IMR-90 (cell line): ENCODE data around the gene MVP. TPM values are rescaled to one million over a fixed set of nuclear protein-coding genes. Genes with fewer than 3 reads are reported as not detected.

Source experiments
- ATAC-seq: fragments of 200-7000 bp; cut with Tn5 transposase; 2 replicates; pipeline ENCODE4 v1.9.1; 2020; ENCODE audit warnings: low read depth, mild to moderate bottlenecking, moderate library complexity
- BruUV-seq: library from RNA; stranded (reverse); fragments of 400-500 nt; replicated peaks from 2 replicates; lab custom pipeline; 2021; lab: Mats Ljungman, UMichigan
- CTCF ChIA-PET: fragments of 300-600 bp; formaldehyde crosslinking; extraction: SDS; loops from one replicate; lab custom pipeline; 2021; ENCODE audit warnings: antibody characterized with exemption; lab: Yijun Ruan, JAX
- POLR2A ChIA-PET: fragments of 300-600 bp; sonication (Branson Sonifier 250); formaldehyde crosslinking; loops from one replicate; lab custom pipeline; 2022; ENCODE audit warnings: antibody characterized with exemption; ENCODE audit not compliant: unreplicated experiment; lab: Charles Lee
- DNase-seq: peaks from one replicate; pipeline ENCODE4 v3.0.0; 2013
- H2AFZ ChIP-seq: replicated peaks from 2 replicates; pipeline ENCODE3; 2013; ENCODE audit warnings: low read length, mild to moderate bottlenecking; ENCODE audit not compliant: poor library complexity
- H2AK5ac ChIP-seq: 2 replicates; pipeline ENCODE4 v1.6.1; 2013; ENCODE audit warnings: low read depth, low read length, inconsistent platforms
- H2AK9ac ChIP-seq: replicated peaks from 2 replicates; pipeline ENCODE3; 2013; ENCODE audit warnings: mild to moderate bottlenecking, low read depth, low read length, moderate library complexity; ENCODE audit not compliant: poor library complexity
- H2BK120ac ChIP-seq: 2 replicates; pipeline ENCODE4 v1.6.1; 2013; ENCODE audit warnings: low read depth, low read length, inconsistent platforms
- H2BK15ac ChIP-seq: 3 replicates; pipeline ENCODE4 v1.6.1; 2013; ENCODE audit warnings: low read depth, low read length, inconsistent platforms
- H2BK20ac ChIP-seq: 2 replicates; pipeline ENCODE4 v1.6.1; 2013; ENCODE audit warnings: low read depth, mild to moderate bottlenecking, inconsistent platforms, low read length, moderate library complexity
- H2BK5ac ChIP-seq: 2 replicates; pipeline ENCODE4 v1.6.1; 2013; ENCODE audit warnings: mild to moderate bottlenecking, low read depth, low read length, inconsistent platforms; ENCODE audit not compliant: poor library complexity, severe bottlenecking
- H3K14ac ChIP-seq: replicated peaks from 2 replicates; pipeline ENCODE4 v1.6.1; 2013; ENCODE audit warnings: low read depth, low read length, inconsistent platforms
- H3K18ac ChIP-seq: 2 replicates; pipeline ENCODE4 v1.6.1; 2013; ENCODE audit warnings: low read depth, low read length, control low read depth
- H3K23ac ChIP-seq: 2 replicates; pipeline ENCODE4 v1.6.1; 2013; ENCODE audit warnings: low read depth, low read length, inconsistent platforms
- H3K27ac ChIP-seq: 2 replicates; pipeline ENCODE4 v1.5.1; 2013; ENCODE audit warnings: mild to moderate bottlenecking, control low read depth, low read length; ENCODE audit not compliant: insufficient read depth
- H3K27me3 ChIP-seq: 2 replicates; pipeline ENCODE4 v1.6.1; 2013; ENCODE audit warnings: low read length; ENCODE audit not compliant: control insufficient read depth, insufficient read depth
- H3K36me3 ChIP-seq: 2 replicates; pipeline ENCODE4 v1.6.1; 2013; ENCODE audit warnings: low read length, mixed read lengths; ENCODE audit not compliant: control insufficient read depth, insufficient read depth
- H3K4ac ChIP-seq: 2 replicates; pipeline ENCODE4 v1.6.1; 2013; ENCODE audit warnings: low read depth, low read length, inconsistent platforms
- H3K4me1 ChIP-seq: 2 replicates; pipeline ENCODE4 v1.6.1; 2013; ENCODE audit warnings: low read length, mixed read lengths; ENCODE audit not compliant: control insufficient read depth, insufficient read depth
- H3K4me2 ChIP-seq: 2 replicates; pipeline ENCODE4 v1.6.1; 2013; ENCODE audit warnings: low read depth, mild to moderate bottlenecking, control low read depth, low read length, moderate library complexity
- H3K4me3 ChIP-seq: 2 replicates; pipeline ENCODE4 v1.5.1; 2013; ENCODE audit warnings: low read depth, mild to moderate bottlenecking, control low read depth, low read length, moderate library complexity; ENCODE audit not compliant: insufficient read depth
- H3K56ac ChIP-seq: 2 replicates; pipeline ENCODE4 v1.6.1; 2013; ENCODE audit warnings: low read length, inconsistent platforms; ENCODE audit not compliant: insufficient read depth; ENCODE audit errors: extremely low read depth
- H3K79me1 ChIP-seq, 2 experiments: 2 replicates each; pipeline ENCODE4 v1.6.1; 2013; ENCODE audit warnings: low read length in 2 of 2, inconsistent platforms in 1 of 2, low read depth in 1 of 2
- H3K9ac ChIP-seq: 2 replicates; pipeline ENCODE4 v1.6.1; 2013; ENCODE audit warnings: low read depth, low read length, control low read depth
- H3K9me1 ChIP-seq: 2 replicates; pipeline ENCODE4 v1.6.1; 2013; ENCODE audit warnings: low read length, inconsistent platforms; ENCODE audit not compliant: insufficient read depth
- H3K9me3 ChIP-seq: 2 replicates; pipeline ENCODE4 v1.6.1; 2013; ENCODE audit warnings: low read length; ENCODE audit not compliant: control insufficient read depth, insufficient read depth
- H4K20me1 ChIP-seq: 2 replicates; pipeline ENCODE4 v1.6.1; 2013; ENCODE audit warnings: low read length, inconsistent platforms; ENCODE audit not compliant: insufficient read depth
- H4K5ac ChIP-seq: 2 replicates; pipeline ENCODE4 v1.6.1; 2013; ENCODE audit warnings: mild to moderate bottlenecking, low read depth, low read length, control low read depth
- H4K8ac ChIP-seq, 2 experiments: 2 replicates each; pipeline ENCODE4 v1.6.1; 2013; ENCODE audit warnings: low read depth in 2 of 2, low read length in 2 of 2, control low read depth in 1 of 2, inconsistent platforms in 1 of 2
- H4K91ac ChIP-seq: 2 replicates; pipeline ENCODE4 v1.6.1; 2013; ENCODE audit warnings: low read depth, low read length, inconsistent platforms; ENCODE audit not compliant: insufficient read depth
- BHLHE40 ChIP-seq: fragments of 150-350 bp; IDR thresholded peaks from 2 replicates; pipeline ENCODE4 v1.6.1; 2016; ENCODE audit warnings: mild to moderate bottlenecking, low read depth, low read length
- CEBPB ChIP-seq: IDR thresholded peaks from 2 replicates; pipeline ENCODE4 v1.6.1; 2012; ENCODE audit warnings: low read depth, low read length, improper control_type of control experiment
- CHD1 ChIP-seq: IDR thresholded peaks from 2 replicates; pipeline ENCODE4 v1.6.1; 2012; ENCODE audit warnings: low read depth, low read length, improper control_type of control experiment
- CTCF ChIP-seq: conservative IDR thresholded peaks from 2 replicates; pipeline ENCODE4 v1.5.1; 2012; ENCODE audit warnings: mild to moderate bottlenecking, low read depth, low read length, improper control_type of control experiment
- ELK1 ChIP-seq: fragments of 150-350 bp; IDR thresholded peaks from 2 replicates; pipeline ENCODE4 v1.6.1; 2016; ENCODE audit warnings: low read depth, mild to moderate bottlenecking, low read length, moderate library complexity, borderline replicate concordance
- FOS ChIP-seq: fragments of 150-350 bp; IDR thresholded peaks from 2 replicates; pipeline ENCODE4 v1.6.1; 2016; ENCODE audit warnings: low read depth, low read length
- MAFK ChIP-seq: IDR thresholded peaks from 2 replicates; pipeline ENCODE4 v1.6.1; 2012; ENCODE audit warnings: low read depth, low read length, improper control_type of control experiment
- MAZ ChIP-seq: IDR thresholded peaks from 2 replicates; pipeline ENCODE4 v1.6.1; 2012; ENCODE audit warnings: low read depth, mild to moderate bottlenecking, low read length, improper control_type of control experiment, moderate library complexity, borderline replicate concordance
- MXI1 ChIP-seq: IDR thresholded peaks from 2 replicates; pipeline ENCODE4 v1.6.1; 2012; ENCODE audit warnings: low read depth, mild to moderate bottlenecking, low read length, moderate library complexity, borderline replicate concordance
- NFE2L2 ChIP-seq: fragments of 150-350 bp; IDR thresholded peaks from 2 replicates; pipeline ENCODE4 v1.6.1; 2016; ENCODE audit warnings: low read depth, mild to moderate bottlenecking, low read length
- POLR2A ChIP-seq: IDR thresholded peaks from 2 replicates; pipeline ENCODE4 v1.6.1; 2012; ENCODE audit warnings: mild to moderate bottlenecking, low read depth, low read length
- RAD21 ChIP-seq: IDR thresholded peaks from 2 replicates; pipeline ENCODE4 v1.6.1; 2012; ENCODE audit warnings: low read length, improper control_type of control experiment
- RCOR1 ChIP-seq: IDR thresholded peaks from 2 replicates; pipeline ENCODE4 v1.6.1; 2012; ENCODE audit warnings: mild to moderate bottlenecking, low read length, improper control_type of control experiment; ENCODE audit not compliant: insufficient replicate concordance
- RFX5 ChIP-seq: IDR thresholded peaks from 2 replicates; pipeline ENCODE4 v1.8.0; 2012; ENCODE audit warnings: low read depth, mild to moderate bottlenecking, low read length, moderate library complexity
- SMC3 ChIP-seq: fragments of 150-350 bp; IDR thresholded peaks from 2 replicates; pipeline ENCODE4 v1.6.1; 2016; ENCODE audit warnings: low read depth, mild to moderate bottlenecking, antibody characterized with exemption, low read length, moderate library complexity
- USF2 ChIP-seq: fragments of 150-350 bp; IDR thresholded peaks from 2 replicates; pipeline ENCODE4 v1.6.1; 2017; ENCODE audit warnings: mild to moderate bottlenecking, antibody characterized with exemption, low read length, low read depth
- WGBS, 2 experiments: methylation state at CpG; one replicate each; pipeline versions ENCODE4 v1.1.5 to v1.1.7; 2013; ENCODE audit warnings: missing lambda C conversion rate in 2 of 2; ENCODE audit not compliant: insufficient read length in 1 of 2; ENCODE audit errors: extremely low coverage in 2 of 2; 5-methylcytosine and 5-hydroxymethylcytosine counted together
- dilution Hi-C: fragments of 300-500 bp; cut with HindIII; formaldehyde crosslinking; loops from one replicate; pipeline ENCODE4 v1.14.3; 2018; ENCODE audit warnings: low sequenced_read_pairs; ENCODE audit not compliant: unreplicated experiment
- in situ Hi-C: fragments of 300-500 bp; cut with MboI; formaldehyde crosslinking; loops from 3 replicates; pipeline ENCODE4 v1.14.3; 2019; ENCODE audit warnings: low sequenced_read_pairs, inconsistent platforms, mixed read lengths
- intact Hi-C: fragments of 100-400 bp; cut with micrococcal nuclease; formaldehyde crosslinking; loops from 2 replicates; pipeline ENCODE4 v1.10.0; 2022
- polyA plus RNA-seq, 3 experiments: library from polyadenylated mRNA; depleted of rRNA; stranded (reverse); fragments of >200 nt; gene quantifications; 2 replicates each; pipeline ENCODE4 v1.2.3, GENCODE V29; 2012; ENCODE audit warnings: low replicate concordance in 1 of 3
- total RNA-seq: library from RNA; depleted of rRNA; stranded (reverse); fragments of >200 nt; gene quantifications from 2 replicates; pipeline ENCODE4 v1.2.3, GENCODE V29; 2012

MVP gene
- total and polyA plus RNA-seq, 2 of the 4 experiments (the other 2 are of a cell fraction): 204 to 319 TPM

- Histone ChIP-seq H2AK9ac (no peak overlapping the region), H3K36me3 (peaks cover 29% of the 10 kb centered on the region), H3K4me2 (no peak overlapping the region), H3K9me3 (no peaks in the 10 kb centered on the region), H3K23ac (no peak overlapping the region), H3K9ac (no peak overlapping the region), H3K27me3 (no peaks in the 10 kb centered on the region), H2BK120ac (no peak overlapping the region), H2BK5ac (no peak overlapping the region), H2AFZ (no peak overlapping the region), H3K4me3 (no peak overlapping the region), H3K14ac (no peak overlapping the region), H4K20me1 (peaks cover 1% of the 10 kb centered on the region), H4K91ac (no peak overlapping the region), H2BK15ac (no peak overlapping the region), H3K9me1 (no peaks in the 10 kb centered on the region), H2AK5ac (no peak overlapping the region), H4K8ac (no peak overlapping the region), H3K4me1 (peaks cover 4% of the 10 kb centered on the region), H3K4ac (no peak overlapping the region), H3K27ac (no peak overlapping the region), H2BK20ac (no peak overlapping the region), H4K5ac (no peak overlapping the region), H3K79me1 (peaks cover 11 to 22% of the 10 kb centered on the region in 2 experiments; a peak in 3 of 4 replicates), H3K56ac (no peak overlapping the region), H3K18ac (no peak overlapping the region)
- no peak for DNase-seq
- ATAC-seq: no peak
- in situ Hi-C loops: no loop called here
- dilution Hi-C loops: no loop called here
- TF ChIP-seq RCOR1: no peak
- TF ChIP-seq SMC3: no peak
- TF ChIP-seq MXI1: no peak
- TF ChIP-seq CEBPB: no peak
- TF ChIP-seq USF2: no peak
- TF ChIP-seq RFX5: no peak
- TF ChIP-seq CTCF: no peak
- TF ChIP-seq POLR2A: no peak
- no peak for TF ChIP-seq RAD21
- no peak for TF ChIP-seq ELK1
- TF ChIP-seq MAFK: no peak
- TF ChIP-seq FOS: no peak
- TF ChIP-seq NFE2L2: no peak
- no peak for TF ChIP-seq MAZ
- TF ChIP-seq CHD1: no peak
- no peak for TF ChIP-seq BHLHE40
- intact Hi-C loops: no loop called here
- no TSS peak for BruUV-seq
- ChIA-PET POLR2A (no interaction called here), CTCF (no interaction called here)
- no CpG with 5 or more reads among the region's 8 CpGs for WGBS, 2 experiments
Observed at GRCh38 chr16:29802416-29802935, 17.8 kb upstream of the MVP start.
